Gastrocnemius medialis (tissue), 4 donors: Measurements from ENCODE around the gene ZBTB20. TPM values are rescaled to one million over a fixed set of nuclear protein-coding genes. Genes with fewer than 3 reads are reported as not detected.

Experiments
- ATAC-seq, 2 donors: fragments of 150-250 bp; one replicate each; pipeline ENCODE4 v1.9.1; 2016
- DNase-seq, 2 donors: peaks; one replicate each; pipeline ENCODE4 v3.0.0-alpha.2; 2019
- H3K27ac ChIP-seq, 4 donors: fragments of 200-600 bp; sonication (generic); 1 replicate in 1 of 4; 2 replicates in 3 of 4; pipeline ENCODE4 v1.5.1; 2016 to 2018; ENCODE audit warnings: mild to moderate bottlenecking in 2 of 4, moderate library complexity in 1 of 4
- H3K27me3 ChIP-seq, 3 donors: fragments of 200-600 bp; sonication (generic) in 2 of 3; 1 replicate in 1 of 3; 2 replicates in 2 of 3; pipeline versions ENCODE4 v1.5.1 to v1.6.0; 2016 to 2019; ENCODE audit warnings: mild to moderate bottlenecking in 1 of 3, moderate library complexity in 1 of 3
- H3K36me3 ChIP-seq, 2 donors: fragments of 200-600 bp; sonication (generic) in 1 of 2; one replicate each; pipeline ENCODE4 v1.5.1; 2017 to 2018
- H3K4me1 ChIP-seq, 2 donors: fragments of 200-600 bp; sonication (generic) in 1 of 2; one replicate each; pipeline ENCODE4 v1.5.1; 2016 to 2017; ENCODE audit warnings: mild to moderate bottlenecking in 2 of 2
- H3K4me3 ChIP-seq, 4 donors: fragments of 200-600 bp; sonication (generic) in 3 of 4; 1 replicate in 1 of 4; 2 replicates in 3 of 4; pipeline ENCODE4 v1.5.1; 2016 to 2019; ENCODE audit warnings: mild to moderate bottlenecking in 2 of 4
- H3K9me3 ChIP-seq, 3 donors: fragments of 200-600 bp; sonication (generic) in 2 of 3; 1 replicate in 1 of 3; 2 replicates in 2 of 3; pipeline ENCODE4 v1.5.1; 2016 to 2019
- CTCF ChIP-seq, 5 experiments: fragments of 450-650 bp in 3 of 5; fragments of 200-600 bp in 2 of 5; sonication (generic) in 2 of 5; IDR thresholded peaks in 4 of 5; conservative IDR thresholded peaks in 1 of 5; 1 replicate in 4 of 5; 2 replicates in 1 of 5; pipeline ENCODE4 v1.5.1; 2016 to 2019; ENCODE audit warnings: antibody characterized with exemption in 5 of 5, mild to moderate bottlenecking in 3 of 5, moderate library complexity in 3 of 5
- POLR2A ChIP-seq, 2 donors: fragments of 450-650 bp; IDR thresholded peaks; one replicate each; pipeline ENCODE4 v1.6.1; 2017; ENCODE audit warnings: antibody characterized with exemption in 2 of 2, mild to moderate bottlenecking in 2 of 2, moderate library complexity in 2 of 2
- in situ Hi-C, 4 donors: fragments of 200-750 bp; cut with MboI; loops; one replicate each; pipeline versions ENCODE4 v1.15.0 to v1.8.0; 2017; ENCODE audit warnings: low sequenced_read_pairs in 4 of 4
- intact Hi-C: fragments of 100-400 bp; cut with DNase I; formaldehyde crosslinking; loops from one replicate; pipeline ENCODE4 v1.15.1; 2023; ENCODE audit warnings: low total_unique reads
- total RNA-seq, 4 donors: library from RNA; depleted of rRNA; stranded (reverse); fragments of >200 nt; gene quantifications; one replicate each; pipeline versions ENCODE4 v1.1.0 to v1.2.3, GENCODE V29; 2016

Gene ZBTB20
- total RNA-seq, 4 donors from 2014 or later, result 47.6 to 86.5 (median 69.0) TPM

GRCh38 chr3:115085197-115085865, 61.8 kb downstream of the ZBTB20 start:
- Histone ChIP-seq H3K36me3 (no peaks in the 10 kb centered on the region), H3K27ac (peak overlapping the region; percentile 4 to 43 (median 30)), H3K27me3 (no peaks in the 10 kb centered on the region), H3K4me3 (peak overlapping the region in 1 of 4 donors; percentile 1), H3K9me3 (no peaks in the 10 kb centered on the region), H3K4me1 (peaks cover 50 to 80% of the 10 kb centered on the region in 2 donors)
- ATAC-seq (peak; percentile 38 to 51), DNase-seq (no peak)
- intact Hi-C loops, result loop anchor here (5.0 kb wide), 1 partner anchor 43 kb away; no protein-coding TSS in a partner anchor
- in situ Hi-C loops, result loop anchor here in 1 of 4 donors (25.0 kb wide), 1 partner anchor 248 kb away; no protein-coding TSS in a partner anchor
- TF ChIP-seq CTCF (IDR thresholded peaks at IDR 0.05 in 4 of 5, conservative IDR thresholded peaks at IDR 0.05 in 1 of 5) (peak in 1 of 5 experiments; percentile 22), POLR2A (IDR thresholded peaks at IDR 0.05) (no peak)

GRCh38 chr3:115084686-115085085, 62.4 kb downstream of the ZBTB20 start:
- H3K4me3 ChIP-seq, result peak overlapping the region in 1 of 4 donors; percentile 1
- H3K4me1 ChIP-seq, result peaks cover 50 to 77% of the 10 kb centered on the region in 2 donors
- in situ Hi-C loops, result loop anchor here in 1 of 4 donors (25.0 kb wide), 1 partner anchor 247 kb away; no protein-coding TSS in a partner anchor
- no peak for DNase-seq
- no peak for ATAC-seq
- intact Hi-C loops, result loop anchor here (5.0 kb wide), 1 partner anchor 42 kb away; no protein-coding TSS in a partner anchor
- TF ChIP-seq CTCF (IDR thresholded peaks at IDR 0.05 in 4 of 5, conservative IDR thresholded peaks at IDR 0.05 in 1 of 5) (no peak), POLR2A (IDR thresholded peaks at IDR 0.05) (no peak)
- H3K36me3 ChIP-seq, result no peaks in the 10 kb centered on the region
- no peaks in the 10 kb centered on the region for H3K27me3 ChIP-seq
- H3K27ac ChIP-seq, result peak overlapping the region; percentile 4 to 43 (median 30)
- no peaks in the 10 kb centered on the region for H3K9me3 ChIP-seq

- Histone ChIP-seq H3K27ac (no peak overlapping the region), H3K27me3 (no peaks in the 10 kb centered on the region), H3K36me3 (no peaks in the 10 kb centered on the region), H3K4me1 (peaks cover 47 to 65% of the 10 kb centered on the region in 2 donors), H3K9me3 (no peaks in the 10 kb centered on the region), H3K4me3 (no peak overlapping the region)
- TF ChIP-seq CTCF (IDR thresholded peaks at IDR 0.05 in 4 of 5, conservative IDR thresholded peaks at IDR 0.05 in 1 of 5) (no peak), POLR2A (IDR thresholded peaks at IDR 0.05) (no peak)
- DNase-seq (no peak), ATAC-seq (no peak)
- intact Hi-C loops (no loop called here), in situ Hi-C loops (loop anchor here in 1 of 4 donors (25.0 kb wide), 1 partner anchor 245 kb away; no protein-coding TSS in a partner anchor)
Observed at GRCh38 chr3:115082260-115082659, 64.8 kb downstream of the ZBTB20 start.

- H3K27me3 ChIP-seq, result no peaks in the 10 kb centered on the region
- no peaks in the 10 kb centered on the region for H3K9me3 ChIP-seq
- DNase-seq, result no peak
- TF ChIP-seq CTCF (IDR thresholded peaks at IDR 0.05 in 4 of 5, conservative IDR thresholded peaks at IDR 0.05 in 1 of 5), result no peak
- no peak for TF ChIP-seq POLR2A (IDR thresholded peaks at IDR 0.05)
- in situ Hi-C loops, result loop anchor here in 1 of 4 donors (25.0 kb wide), 1 partner anchor 244 kb away; no protein-coding TSS in a partner anchor
- no peaks in the 10 kb centered on the region for H3K36me3 ChIP-seq
- peaks cover 41 to 57% of the 10 kb centered on the region in 2 donors for H3K4me1 ChIP-seq
- H3K4me3 ChIP-seq, result no peak overlapping the region
- intact Hi-C loops, result no loop called here
- ATAC-seq, result no peak
- H3K27ac ChIP-seq, result no peak overlapping the region
Observed at GRCh38 chr3:115081444-115081843, 65.6 kb downstream of the ZBTB20 start.
